Effector CD4-positive, alpha-beta T cell (primary cell): Measurements from ENCODE around the gene RBM43.

ENCODE experiments used
- DNase-seq: peaks from one replicate; pipeline ENCODE4 v3.0.0-alpha.2; 2020

The RBM43 gene

GRCh38 chr2:151206446-151206968 is 55.2 kb downstream of the RBM43 start:
- no peak for DNase-seq

- DNase-seq = no peak
Observed at GRCh38 chr2:151205571-151205970, 56.1 kb downstream of the RBM43 start.

GRCh38 chr2:151204756-151205155 is 56.9 kb downstream of the RBM43 start:
- DNase-seq = no peak

GRCh38 chr2:151200844-151201243 is 60.8 kb downstream of the RBM43 start:
- no peak for DNase-seq

DNA sequence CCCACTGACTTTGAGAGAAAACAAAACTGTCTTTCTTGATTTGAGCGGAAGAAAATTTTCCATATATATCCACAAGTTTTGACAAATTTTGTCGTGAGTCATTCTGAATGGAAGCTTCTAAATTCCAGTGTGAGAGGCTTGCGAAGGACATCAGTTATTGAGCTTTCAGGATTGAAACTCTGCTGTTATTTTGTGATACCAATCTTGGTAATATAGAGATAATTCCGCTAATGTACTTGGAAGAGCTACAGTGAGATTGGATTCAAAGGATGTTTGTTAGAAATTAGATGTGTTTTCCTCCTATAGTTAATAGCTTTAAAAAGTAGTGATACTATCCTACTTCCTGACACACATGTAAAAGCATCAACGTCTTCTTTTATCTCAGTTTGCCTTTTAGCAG is 61.4 kb downstream of the RBM43 start:
- DNase-seq = no peak

- no peak for DNase-seq
Observed at GRCh38 chr2:151198645-151199044, 63.0 kb downstream of the RBM43 start.
